Pons (tissue), 1 donor: ENCODE data around the gene DIP2C.

Experiments
- DNase-seq: peaks from one replicate; pipeline ENCODE4 v3.0.0-alpha.2; 2016; ENCODE audit warnings: low spot score

The DIP2C gene

DNA sequence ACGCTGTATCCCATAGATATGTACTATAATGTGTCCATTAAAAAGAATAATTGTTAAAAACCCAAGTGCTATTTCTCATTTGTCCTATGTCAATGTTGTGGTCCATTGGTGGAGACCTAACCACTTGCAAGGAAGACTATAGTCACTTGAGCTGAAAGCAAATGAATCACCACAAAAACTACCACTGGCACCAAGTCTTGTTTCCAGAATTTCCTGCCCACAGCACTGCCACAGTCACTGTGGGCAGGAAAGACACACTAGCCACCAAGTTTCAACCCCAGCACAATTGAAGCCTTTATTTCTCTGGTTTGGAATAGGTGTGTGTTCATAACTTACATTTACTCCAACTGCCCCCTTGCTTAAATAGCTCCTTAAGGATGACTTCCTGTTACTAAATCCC, 12.4 kb downstream of the DIP2C start:
- no peak for DNase-seq

DNA sequence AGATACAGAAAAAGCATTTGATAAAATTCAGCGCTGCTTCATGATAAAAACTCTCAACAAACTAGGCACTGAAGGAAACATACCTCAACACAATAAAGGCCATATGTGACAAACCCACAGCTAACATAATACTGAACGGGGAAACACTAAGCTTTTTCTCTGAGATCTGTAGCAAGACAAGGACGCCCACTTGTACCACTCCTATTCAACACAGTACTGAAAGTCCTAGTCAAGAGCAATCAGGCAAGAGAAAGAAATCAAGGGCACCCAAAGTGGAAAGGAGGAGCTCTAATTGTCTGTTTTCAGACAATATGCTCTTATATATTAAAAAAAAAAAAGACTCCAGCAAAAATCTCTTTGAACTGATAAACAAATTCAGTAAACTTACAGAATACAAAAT, 13.3 kb downstream of the DIP2C start:
- no peak for DNase-seq

DNA sequence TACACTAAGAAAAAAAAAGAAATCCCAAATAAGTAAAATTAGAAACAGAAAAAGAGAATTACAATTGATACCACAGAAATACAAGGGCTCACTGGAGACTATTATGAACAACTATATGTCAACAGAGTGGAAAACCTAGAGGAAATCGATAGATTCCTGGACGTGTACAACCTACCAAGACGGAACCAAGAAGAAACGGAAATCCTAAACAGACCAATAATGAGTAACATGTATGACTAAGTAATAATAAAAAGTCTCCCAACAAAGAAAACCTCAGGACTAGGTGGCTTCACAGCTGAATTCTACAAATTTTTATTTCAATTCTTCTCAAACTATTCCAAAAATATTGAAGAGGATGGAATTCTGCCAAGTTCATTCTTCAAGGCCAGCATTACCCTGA, 13.9 kb downstream of the DIP2C start:
- DNase-seq = no peak

DNA sequence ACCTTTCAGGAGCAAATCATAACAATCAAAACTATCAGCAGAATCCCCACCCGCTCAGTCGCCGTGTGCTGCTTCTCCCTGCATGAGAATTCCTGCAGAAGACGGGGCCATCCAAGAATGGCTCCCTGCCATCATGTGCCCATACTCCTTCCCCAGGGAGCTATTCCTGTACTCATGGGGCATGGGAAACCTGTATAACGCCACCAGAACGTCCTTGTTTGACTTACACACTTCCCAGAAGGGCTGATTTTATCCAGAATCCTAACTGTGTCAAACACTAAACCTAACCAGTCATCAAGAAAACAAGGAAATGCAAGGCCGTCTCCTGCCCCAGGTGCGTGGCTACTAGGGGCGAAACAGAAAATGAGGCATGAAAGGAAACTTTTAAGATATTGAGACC, 16.0 kb downstream of the DIP2C start:
- DNase-seq = no peak

DNA sequence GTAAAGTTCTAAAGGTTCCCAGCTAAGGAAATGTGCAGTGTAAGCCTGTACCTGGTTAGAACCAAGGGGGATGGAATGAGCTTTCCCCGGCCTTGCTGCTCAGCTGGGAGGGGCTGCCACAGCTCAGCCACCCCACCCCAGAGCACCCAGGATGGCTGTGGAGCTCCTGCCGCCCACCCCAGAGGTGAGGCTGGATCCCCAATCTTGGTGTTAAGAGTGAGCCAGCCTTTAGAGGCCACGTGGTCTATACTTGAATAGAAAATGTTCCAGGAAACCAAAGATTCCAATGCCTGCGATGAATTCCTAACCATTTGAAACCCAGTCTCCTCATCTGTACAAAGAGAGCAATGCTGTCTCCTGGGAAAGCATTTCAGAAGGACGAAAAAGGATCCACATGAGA, 16.5 kb downstream of the DIP2C start:
- DNase-seq = no peak

DNA sequence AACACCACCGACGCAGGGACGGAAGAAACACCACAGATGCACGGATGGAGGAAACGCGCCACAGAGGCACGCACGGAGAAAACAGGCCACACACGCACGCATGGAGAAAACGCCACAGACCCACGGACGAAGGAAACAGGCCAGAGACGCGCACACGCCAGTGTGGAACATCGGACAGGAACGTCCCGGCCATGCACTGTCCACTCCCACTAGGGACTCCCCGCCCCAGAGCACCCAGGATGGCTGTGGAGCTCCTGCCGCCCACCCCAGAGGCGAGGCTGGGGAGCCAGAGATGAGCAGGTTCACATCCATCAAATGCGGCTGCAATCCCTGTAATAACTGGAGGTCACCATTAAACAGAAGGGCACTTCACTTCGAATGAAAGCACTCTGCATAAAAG, 17.3 kb downstream of the DIP2C start:
- no peak for DNase-seq

DNA sequence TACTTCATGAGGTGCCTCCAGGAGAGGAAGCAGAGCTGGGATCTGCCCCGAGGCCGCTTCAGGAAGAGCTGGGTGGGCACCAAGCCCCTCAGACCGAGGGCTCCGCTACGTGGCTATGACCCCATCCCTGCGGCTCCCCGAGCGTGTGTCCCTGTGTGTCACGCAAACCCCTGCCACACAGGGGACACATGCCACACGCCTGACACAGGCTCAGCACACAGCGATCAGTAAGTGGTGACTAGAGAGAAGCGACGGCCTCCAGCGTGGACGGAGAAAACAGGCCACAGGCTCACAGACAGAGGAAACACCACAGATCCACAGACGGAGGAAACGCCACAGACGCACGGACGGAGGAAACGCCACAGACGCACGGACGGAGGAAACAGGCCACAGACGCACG, 18.5 kb downstream of the DIP2C start:
- DNase-seq = no peak

DNA sequence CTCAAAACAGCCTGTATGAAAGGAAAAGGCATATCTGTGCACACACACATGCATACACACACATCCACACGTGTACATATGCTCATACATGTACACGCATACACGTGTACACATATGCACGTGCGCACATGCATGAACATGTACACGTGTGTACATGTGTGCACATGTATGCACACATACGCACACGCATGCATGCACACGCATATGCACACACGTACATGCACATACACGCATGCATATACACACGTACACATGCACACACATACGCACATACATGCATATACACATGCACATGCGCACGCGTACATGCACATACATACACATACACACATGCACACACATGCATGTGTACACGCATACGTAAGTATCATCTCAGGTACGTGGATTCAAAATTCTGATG, 19.4 kb downstream of the DIP2C start:
- no peak for DNase-seq

DNA sequence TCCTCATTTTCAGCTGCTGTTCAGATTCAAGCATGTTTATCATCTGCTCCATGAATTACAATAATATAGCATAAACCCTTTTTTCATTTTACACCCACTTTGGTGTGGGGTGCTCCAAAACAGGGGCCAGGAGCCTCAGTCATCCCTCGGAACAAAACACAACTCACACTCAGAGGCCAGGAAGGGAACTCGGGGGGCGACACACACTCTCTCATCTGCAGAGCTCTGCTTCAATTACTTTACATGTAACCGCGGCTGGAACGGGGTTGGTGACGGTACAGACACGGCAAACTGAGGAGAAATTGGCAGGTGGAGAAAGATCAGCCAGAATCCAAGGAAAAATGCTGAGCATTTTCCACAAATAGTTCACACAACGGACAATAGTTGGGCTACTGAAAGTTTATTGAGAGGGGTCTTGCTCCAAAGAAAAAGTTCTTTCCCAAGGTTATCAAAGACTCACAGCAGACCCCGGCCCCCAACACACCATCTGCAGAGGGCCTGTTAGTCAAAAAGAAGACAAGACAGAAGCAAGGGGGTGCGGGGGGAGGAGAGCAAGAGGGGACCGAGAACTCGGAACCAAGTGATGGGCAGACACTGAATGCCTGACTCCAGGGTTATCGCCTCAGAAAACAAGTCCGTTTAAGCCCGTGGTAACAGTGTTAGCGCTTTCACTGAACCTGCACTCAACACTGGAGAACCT, 20.5 kb downstream of the DIP2C start:
- DNase-seq = no peak

DNA sequence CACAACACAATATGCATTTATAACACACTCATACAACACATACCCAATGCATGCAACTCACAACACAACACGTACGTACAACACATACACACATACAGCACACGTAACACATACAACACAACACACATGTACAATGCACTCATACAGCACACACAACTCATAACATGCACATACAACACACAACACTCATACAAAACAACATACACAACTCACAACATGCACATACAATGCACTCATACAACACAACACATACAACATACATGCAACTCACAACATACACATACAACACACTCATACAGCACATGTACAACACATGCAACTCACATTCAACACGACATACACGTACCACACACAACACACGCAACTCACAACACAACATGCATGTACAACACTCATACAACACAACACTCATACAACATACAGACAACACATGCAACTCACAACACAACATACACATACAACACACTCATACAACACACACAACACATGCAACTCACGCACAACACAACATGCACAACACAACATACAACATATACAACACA, 21.8 kb downstream of the DIP2C start:
- DNase-seq = no peak

DNA sequence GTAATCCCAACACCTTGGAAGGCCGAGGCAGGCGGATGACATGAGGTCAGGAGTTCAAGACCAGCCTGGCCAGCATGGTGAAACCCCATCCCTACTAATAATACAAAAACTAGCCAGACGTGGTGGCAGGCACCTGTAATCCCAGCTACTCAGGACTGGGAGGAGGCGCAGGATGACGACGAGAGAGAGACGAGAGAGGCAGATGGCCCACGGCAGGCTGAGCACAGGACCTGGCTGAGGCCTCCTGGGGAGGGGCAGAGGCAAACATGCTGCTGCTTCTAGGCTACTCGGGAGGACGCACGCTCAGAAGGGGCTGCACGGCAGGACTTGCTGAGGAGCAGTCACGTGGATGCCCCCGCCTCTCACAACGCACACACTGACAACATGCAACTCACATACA, 22.4 kb downstream of the DIP2C start:
- no peak for DNase-seq

DNA sequence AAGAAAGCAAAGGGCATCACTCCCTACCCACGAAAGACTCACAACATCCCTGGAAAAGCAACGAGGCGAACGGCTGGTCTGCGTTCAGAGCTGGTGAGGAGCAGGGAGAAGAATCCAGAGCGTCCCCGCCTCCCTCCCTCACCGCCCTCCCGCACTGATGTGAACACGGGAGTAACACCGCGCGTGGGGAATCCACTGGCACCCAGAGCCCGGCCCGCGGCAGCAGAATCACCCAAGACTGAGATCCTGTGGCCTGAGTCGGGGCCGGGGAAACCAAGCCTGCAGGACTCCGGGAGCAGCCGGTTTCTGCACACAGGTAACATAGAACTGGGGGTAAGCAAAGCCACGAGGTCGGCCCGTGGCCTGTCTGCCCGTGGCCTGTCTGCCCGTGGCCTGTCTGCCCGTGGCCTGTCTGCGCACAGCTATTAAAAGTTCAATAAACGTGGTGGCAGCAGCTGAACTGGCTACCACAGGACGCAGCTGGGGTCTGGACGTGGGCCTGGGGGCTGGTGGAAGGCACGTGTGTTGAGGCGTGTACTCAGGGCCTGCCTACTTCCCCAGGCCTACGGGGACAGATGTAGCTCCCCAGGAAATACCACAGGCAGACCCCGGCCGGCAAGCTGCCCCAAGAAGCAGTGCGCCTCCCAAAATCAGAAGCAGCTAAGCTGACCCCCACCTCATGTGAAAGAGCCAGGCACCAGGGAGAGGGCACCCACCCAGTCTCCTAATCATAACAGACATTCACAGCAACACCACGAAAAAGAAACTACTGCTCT, 23.0 kb downstream of the DIP2C start:
- DNase-seq = no peak

DNA sequence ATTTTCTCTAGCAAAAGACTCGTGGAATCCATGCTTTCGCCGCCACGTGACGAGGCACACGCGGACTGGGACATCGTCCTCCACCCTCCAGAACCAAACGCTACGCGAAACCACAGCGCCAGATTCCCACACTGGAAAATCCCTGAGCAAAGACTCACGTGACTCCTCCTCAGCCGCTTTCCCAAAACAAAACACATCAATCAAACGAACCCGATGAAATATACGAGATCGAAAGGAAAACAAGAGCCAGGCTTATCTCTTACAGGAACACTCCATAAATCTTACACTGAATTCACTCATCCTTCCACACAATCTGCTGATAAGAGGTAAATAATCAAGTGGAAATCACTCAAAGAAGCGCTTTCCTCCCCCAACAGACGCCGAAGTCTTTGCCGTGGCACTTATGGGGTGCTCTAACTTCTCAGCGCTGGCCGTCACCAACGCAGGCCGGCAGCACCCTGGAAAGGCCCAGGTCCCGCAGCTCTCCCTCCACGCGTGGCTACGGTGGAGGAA, 23.8 kb downstream of the DIP2C start:
- DNase-seq = no peak

DNA sequence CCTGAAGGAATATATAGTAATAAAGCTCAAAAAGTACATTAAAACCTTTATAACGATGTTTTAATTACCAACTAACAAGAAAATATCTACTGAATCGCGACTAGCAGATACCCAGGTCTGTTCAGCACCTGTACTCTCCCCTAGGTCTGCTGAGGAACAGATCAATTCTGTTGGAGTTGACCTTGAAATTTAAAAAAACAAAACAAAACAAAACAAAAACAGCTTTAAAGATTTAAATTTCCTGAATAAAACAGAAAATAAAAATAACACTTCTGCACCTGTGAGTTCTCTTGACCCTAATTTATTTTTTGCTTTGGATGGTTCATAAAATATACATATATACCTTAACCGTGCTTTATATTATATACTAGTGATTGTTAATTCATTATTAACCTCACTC, 24.6 kb downstream of the DIP2C start:
- DNase-seq = no peak

DNA sequence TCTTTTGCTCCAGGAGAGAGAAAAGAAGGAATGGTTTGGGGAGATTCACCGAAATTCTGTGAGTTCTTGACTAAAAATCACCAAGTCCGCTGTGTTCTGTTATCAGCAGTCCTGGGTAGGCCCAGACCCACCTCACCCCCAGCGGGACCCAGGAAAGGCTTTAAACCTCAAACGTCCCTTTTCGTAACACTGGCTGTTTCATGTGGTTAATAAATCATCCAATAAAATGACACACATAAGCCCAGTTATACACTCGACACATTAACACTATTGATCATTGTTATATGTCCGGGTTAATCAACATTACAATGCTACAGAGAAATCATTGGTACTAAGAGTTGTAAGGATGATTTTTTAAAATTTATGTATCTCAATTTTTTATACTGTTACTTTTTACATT, 25.2 kb downstream of the DIP2C start:
- peak; percentile 44 for DNase-seq

DNA sequence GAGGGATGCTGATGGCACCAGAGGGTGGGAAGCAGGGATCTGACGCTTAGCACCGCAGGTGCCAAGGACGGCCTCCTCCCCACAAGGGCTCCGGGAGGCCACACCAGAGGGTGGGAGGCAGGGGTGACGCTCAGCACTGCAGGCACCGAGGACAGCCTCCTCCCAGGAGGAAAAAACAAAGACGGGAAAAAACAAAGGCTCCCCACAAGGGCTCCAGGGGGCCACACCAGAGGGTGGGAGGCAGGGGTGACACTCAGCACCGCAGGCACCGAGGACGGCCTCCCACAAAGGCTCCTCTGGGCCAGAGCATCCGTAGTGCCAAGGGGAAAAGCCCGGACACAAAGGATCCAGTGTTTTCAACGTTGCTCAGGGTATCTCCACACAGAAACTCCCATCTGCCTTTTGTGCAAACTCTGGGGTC, 25.6 kb downstream of the DIP2C start:
- peak; percentile 96 for DNase-seq

DNA sequence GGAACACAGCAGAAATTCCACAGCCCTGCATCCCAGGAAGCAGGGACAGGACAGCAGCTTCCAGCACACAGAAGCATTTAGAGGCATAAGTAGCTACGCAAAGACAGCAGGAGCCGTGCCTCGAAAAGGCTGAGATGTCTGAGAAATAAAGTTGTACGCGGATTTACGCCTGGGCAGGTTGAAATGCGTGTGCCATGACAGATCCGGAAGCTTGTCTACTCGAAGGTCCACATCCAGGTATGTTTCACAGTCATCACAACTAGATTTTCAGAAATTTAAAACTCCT, 26.1 kb downstream of the DIP2C start:
- no peak for DNase-seq

DNA sequence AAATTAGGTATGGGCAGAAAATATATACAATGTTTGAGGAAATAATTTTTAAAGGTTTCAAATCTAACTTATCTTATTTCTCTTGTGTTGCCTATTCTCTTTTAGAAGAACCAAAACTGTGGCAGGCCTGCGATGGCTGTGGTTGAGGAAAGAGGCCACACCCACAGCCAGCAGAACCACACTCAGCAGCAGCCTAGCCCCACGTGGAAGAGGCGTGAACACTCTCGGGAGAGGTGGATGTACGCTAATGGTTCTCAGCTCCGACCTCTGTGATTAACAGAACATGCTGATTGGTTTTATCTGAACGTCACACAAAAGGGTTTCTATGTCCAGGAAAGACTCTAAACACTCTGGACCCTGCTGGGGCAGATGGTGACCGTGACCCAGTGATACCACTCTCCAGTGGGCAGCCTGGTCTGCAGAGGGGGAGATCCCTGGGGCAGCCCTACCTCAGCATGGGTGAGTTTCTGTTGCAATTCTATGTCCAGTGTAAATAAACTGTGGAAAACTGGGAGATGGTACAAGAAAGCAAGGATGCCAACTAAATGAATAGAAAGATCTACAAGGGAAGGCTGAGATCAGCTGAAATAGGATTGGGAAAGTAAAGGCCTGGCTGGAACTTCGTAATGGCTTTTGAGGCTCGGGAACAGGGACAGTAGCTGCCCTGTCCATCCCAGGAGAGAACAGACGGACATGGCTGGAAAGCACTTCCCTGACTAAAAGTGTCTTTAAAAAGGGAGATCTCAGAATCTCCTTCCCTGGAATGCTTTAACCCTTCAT, 26.6 kb downstream of the DIP2C start:
- DNase-seq = peak; percentile 68

DNA sequence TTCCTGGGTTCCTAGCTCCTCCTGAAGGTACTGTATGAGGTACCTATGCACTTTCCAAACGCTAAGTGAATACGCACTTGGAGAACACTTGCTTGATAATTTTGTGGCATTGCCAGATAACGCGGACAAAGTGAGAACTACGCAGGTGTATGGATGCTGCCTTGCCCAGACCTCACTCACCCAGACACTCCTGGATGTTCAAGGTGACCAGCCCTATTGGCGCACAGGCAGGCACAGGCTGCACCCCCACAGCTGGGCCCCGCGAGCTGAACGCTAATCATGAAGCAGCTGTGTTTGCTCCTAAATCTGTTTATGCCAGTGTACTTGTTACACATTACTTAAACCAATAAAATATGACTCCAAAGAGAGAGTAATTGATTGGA, 27.3 kb downstream of the DIP2C start:
- DNase-seq = no peak

DNA sequence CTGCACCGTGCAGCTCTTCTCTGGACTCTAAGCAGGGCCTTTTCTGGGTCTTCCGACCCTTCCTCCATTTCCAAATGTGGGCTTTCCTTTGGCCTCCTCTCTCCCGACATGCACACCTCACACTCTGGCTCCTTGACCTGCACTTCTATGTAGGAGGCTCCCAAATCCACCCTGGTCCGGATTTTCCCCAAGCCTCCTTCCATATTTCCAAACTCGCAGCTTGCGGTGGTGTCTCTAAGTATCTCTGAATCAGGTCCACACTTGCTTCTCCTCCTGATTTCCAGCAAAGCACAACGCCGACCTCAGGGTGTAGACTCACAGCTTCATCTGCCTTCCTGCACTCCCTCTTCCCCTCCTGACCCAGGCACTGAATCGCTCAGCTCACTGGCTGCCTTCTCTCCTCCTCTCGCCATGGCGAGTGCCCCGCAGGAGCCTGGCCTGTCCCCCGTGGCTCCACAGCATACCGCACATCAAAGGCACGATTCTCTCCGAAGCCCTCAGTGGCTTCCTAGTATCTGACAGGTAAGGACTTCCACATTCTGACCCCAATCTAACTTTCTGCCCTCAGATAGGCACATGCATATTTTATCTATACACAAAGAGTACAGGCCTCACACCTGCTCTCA, 27.8 kb downstream of the DIP2C start:
- DNase-seq = no peak

DNA sequence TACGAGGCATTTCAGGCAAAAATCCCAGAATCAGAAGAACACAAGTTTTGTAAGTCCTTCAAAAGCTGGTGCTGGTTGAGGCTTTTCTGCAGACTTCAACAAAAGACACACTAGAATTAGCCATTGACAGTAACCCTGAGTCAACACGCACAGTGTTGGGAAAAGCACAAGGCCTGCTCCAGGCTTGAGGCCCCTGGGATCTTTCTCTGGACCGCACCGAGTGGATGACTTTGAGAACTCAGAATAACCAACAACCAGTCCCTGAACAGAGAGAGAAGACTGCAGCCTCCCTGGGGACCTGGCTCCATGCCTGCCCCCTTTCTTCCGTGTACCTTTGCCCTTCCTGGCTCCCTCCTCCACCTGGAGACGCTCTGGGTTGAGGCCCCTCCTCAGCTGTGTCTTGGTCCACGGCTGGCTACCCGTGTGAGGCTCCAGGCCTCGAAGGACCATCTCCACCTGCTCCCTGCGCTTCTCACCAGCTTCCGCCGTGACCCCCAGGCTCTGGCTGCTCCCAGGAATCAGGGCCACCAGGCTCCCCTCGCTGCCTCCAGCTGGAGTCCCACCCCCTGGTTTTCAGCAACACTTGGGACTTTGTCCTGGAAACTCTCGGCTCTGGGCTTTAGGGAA, 28.4 kb downstream of the DIP2C start:
- peak; percentile 71 for DNase-seq

DNA sequence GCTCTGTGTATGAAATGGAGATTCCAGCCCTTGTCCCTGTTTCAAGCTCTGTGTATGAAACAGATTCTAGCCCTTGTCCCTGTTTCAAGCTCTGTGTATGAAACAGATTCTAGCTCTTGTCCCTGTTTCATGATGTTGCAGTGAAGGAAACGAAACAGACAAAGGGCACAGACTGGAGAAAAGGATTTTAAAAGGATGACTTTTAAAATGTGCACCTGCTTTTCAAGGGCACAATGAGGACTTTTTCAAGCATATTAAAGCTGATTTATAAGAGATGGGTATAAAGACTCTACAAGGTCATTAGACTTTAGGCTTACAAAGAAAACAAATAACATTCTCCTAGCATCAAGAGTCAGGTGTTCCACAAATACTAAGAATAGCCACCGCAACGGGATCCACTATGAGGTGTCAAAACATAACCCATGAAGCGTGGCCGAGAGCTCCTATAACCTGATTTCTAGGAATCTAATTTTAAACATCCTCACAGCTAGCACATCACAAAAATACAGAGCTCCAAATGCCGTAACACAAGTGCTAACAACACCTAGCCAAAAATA, 29.0 kb downstream of the DIP2C start:
- DNase-seq = no peak
